ENCODE measurements around the gene COX19. TPM values are rescaled to one million over a fixed set of nuclear protein-coding genes. Genes with fewer than 3 reads are reported as not detected.
A peak's percentile ranks its signal among the peaks of the same experiment; 100 is the strongest.

The COX19 gene
- total RNA-seq, 1 experiment from 2014 or later: 24.8 TPM

- CTCF ChIA-PET: no interaction called here
These were observed 56.3 kb downstream of the COX19 start for GRCh38 chr7:919114-919442.

GRCh38 chr7:918441-919113 is 56.8 kb downstream of the COX19 start:
- peak in 1 of 2 experiments; percentile 30 for DNase-seq
- Histone ChIP-seq H3K9me3 (no peaks in the 10 kb centered on the region), H3K27me3 (replicated peaks; ENCODE audit: control insufficient read depth, insufficient read depth, low read length) (no peaks in the 10 kb centered on the region), H3K4me3 (ENCODE audit: low read depth, low read length) (no peak overlapping the region), H3K36me3 (ENCODE audit: control insufficient read depth, insufficient read depth, low read length) (no peaks in the 10 kb centered on the region; the same call in 1 of the 2 replicates), H3K4me1 (no peaks in the 10 kb centered on the region)
- Mint-ChIP-seq H3K4me3 (ENCODE audit: unreplicated experiment) (no peak overlapping the region), H3K9me3 (ENCODE audit: unreplicated experiment) (no peaks in the 10 kb centered on the region), H3K36me3 (ENCODE audit: insufficient read depth, unreplicated experiment) (peaks cover 28% of the 10 kb centered on the region), H3K27me3 (ENCODE audit: insufficient read depth, unreplicated experiment) (no peaks in the 10 kb centered on the region), H3K4me1 (ENCODE audit: low read depth, unreplicated experiment) (peaks cover 6% of the 10 kb centered on the region), H3K27ac (ENCODE audit: unreplicated experiment) (no peak overlapping the region)
- CTCF ChIA-PET: no interaction called here
- no TSS peak for BruUV-seq (replicated peaks)
- no peak for TF ChIP-seq CTCF (IDR thresholded peaks at IDR 0.05; ENCODE audit: insufficient read depth in 1 of 2, low read depth in 1 of 2, low read length in 1 of 2, severe bottlenecking in 1 of 2, unreplicated experiment in 1 of 2)
- intact Hi-C loops (cut with micrococcal nuclease; ENCODE audit: unreplicated experiment): no loop called here
- POLR2A ChIA-PET: no interaction called here

More at GRCh38 chr7:919114-919442, 56.3 kb downstream of the COX19 start:
- BruUV-seq (replicated peaks): no TSS peak
- Mint-ChIP-seq H3K9me3 (ENCODE audit: unreplicated experiment) (no peaks in the 10 kb centered on the region), H3K36me3 (ENCODE audit: insufficient read depth, unreplicated experiment) (peaks cover 28% of the 10 kb centered on the region), H3K27me3 (ENCODE audit: insufficient read depth, unreplicated experiment) (no peaks in the 10 kb centered on the region), H3K27ac (ENCODE audit: unreplicated experiment) (no peak overlapping the region), H3K4me3 (ENCODE audit: unreplicated experiment) (no peak overlapping the region), H3K4me1 (ENCODE audit: low read depth, unreplicated experiment) (peaks cover 6% of the 10 kb centered on the region)
- POLR2A ChIA-PET: no interaction called here
- no peak for TF ChIP-seq CTCF (IDR thresholded peaks at IDR 0.05; ENCODE audit: insufficient read depth in 1 of 2, low read depth in 1 of 2, low read length in 1 of 2, severe bottlenecking in 1 of 2, unreplicated experiment in 1 of 2)
- DNase-seq: peak in 1 of 2 experiments; percentile 25
- H3K4me1 ChIP-seq: no peaks in the 10 kb centered on the region
- H3K36me3 ChIP-seq (ENCODE audit: control insufficient read depth, insufficient read depth, low read length): no peaks in the 10 kb centered on the region; the same call in 1 of the 2 replicates
- no peaks in the 10 kb centered on the region for H3K27me3 ChIP-seq (replicated peaks; ENCODE audit: control insufficient read depth, insufficient read depth, low read length)
- H3K4me3 ChIP-seq (ENCODE audit: low read depth, low read length): no peak overlapping the region
- no peaks in the 10 kb centered on the region for H3K9me3 ChIP-seq
- intact Hi-C loops (cut with micrococcal nuclease; ENCODE audit: unreplicated experiment): no loop called here

- Histone ChIP-seq H3K9me3 (no peaks in the 10 kb centered on the region), H3K4me1 (no peaks in the 10 kb centered on the region), H3K36me3 (ENCODE audit: control insufficient read depth, insufficient read depth, low read length) (no peaks in the 10 kb centered on the region; the same call in 1 of the 2 replicates), H3K4me3 (ENCODE audit: low read depth, low read length) (no peak overlapping the region), H3K27me3 (replicated peaks; ENCODE audit: control insufficient read depth, insufficient read depth, low read length) (no peaks in the 10 kb centered on the region)
- peaks cover 6% of the 10 kb centered on the region for H3K4me1 Mint-ChIP-seq (ENCODE audit: low read depth, unreplicated experiment)
- no TSS peak for BruUV-seq (replicated peaks)
- ChIA-PET CTCF (no interaction called here), POLR2A (no interaction called here)
- H3K9me3 Mint-ChIP-seq (ENCODE audit: unreplicated experiment): no peaks in the 10 kb centered on the region
- TF ChIP-seq CTCF (IDR thresholded peaks at IDR 0.05; ENCODE audit: insufficient read depth in 1 of 2, low read depth in 1 of 2, low read length in 1 of 2, severe bottlenecking in 1 of 2, unreplicated experiment in 1 of 2): no peak
- intact Hi-C loops (cut with micrococcal nuclease; ENCODE audit: unreplicated experiment): no loop called here
- H3K4me3 Mint-ChIP-seq (ENCODE audit: unreplicated experiment): no peak overlapping the region
- peaks cover 28% of the 10 kb centered on the region for H3K36me3 Mint-ChIP-seq (ENCODE audit: insufficient read depth, unreplicated experiment)
- no peak overlapping the region for H3K27ac Mint-ChIP-seq (ENCODE audit: unreplicated experiment)
- no peaks in the 10 kb centered on the region for H3K27me3 Mint-ChIP-seq (ENCODE audit: insufficient read depth, unreplicated experiment)
- DNase-seq: no peak
These were observed 57.3 kb downstream of the COX19 start for GRCh38 chr7:918118-918425.

Measured in Caco-2 (cell line).